Body of pancreas (tissue), 4 donors: Measurements from ENCODE around the gene CELF3.

Experiments
- CTCF ChIP-seq, 7 experiments: fragments of 450-650 bp in 4 of 7; fragments of 200-600 bp in 3 of 7; sonication (generic) in 3 of 7; IDR thresholded peaks; one replicate each; pipeline ENCODE4 v1.5.1; 2016 to 2019; ENCODE audit warnings: antibody characterized with exemption in 7 of 7
- POLR2A ChIP-seq, 3 donors: fragments of 450-650 bp; IDR thresholded peaks; one replicate each; pipeline ENCODE4 v1.6.1; 2016; ENCODE audit warnings: antibody characterized with exemption in 3 of 3, mild to moderate bottlenecking in 2 of 3

DNA sequence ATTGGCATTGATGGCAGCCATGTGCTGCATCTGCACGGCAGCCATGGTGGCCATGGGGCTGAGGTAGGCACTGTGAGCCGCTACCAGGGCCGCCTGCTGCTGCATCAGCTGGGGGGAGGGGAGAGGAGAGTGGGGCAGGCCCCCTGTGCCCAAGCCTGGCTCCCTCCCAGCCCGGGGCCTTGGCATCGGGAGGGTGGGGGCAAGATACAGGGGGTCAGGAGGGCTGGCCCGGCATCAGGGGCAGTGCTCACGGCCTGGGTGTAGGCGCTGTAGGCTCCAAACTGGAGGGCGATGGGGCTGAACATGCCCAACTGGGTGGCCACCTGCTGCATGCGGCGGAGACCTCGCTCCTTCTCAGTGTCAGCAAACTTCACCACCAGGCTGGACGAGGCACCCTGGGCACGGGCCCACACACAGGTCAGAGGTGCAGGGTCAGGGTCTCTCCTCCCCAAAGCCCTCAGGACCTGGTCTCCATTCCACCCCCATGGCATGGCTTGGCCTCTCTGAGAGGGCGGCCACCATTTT lies 9.0 kb downstream of the CELF3 start:
- TF ChIP-seq CTCF (IDR thresholded peaks at IDR 0.05) (no peak), POLR2A (IDR thresholded peaks at IDR 0.05) (no peak)
